H1 (cell line): ENCODE measurements around the gene CCDC171. TPM values are rescaled to one million over a fixed set of nuclear protein-coding genes. Genes with fewer than 3 reads are reported as not detected.

ENCODE experiments used
- CTCF ChIA-PET: fragments of 300-600 bp; sonication (Branson Sonifier 250); formaldehyde crosslinking; loops from one replicate; lab custom pipeline; 2021; ENCODE audit not compliant: partially characterized antibody; lab: Charles Lee
- POLR2A ChIA-PET: fragments of 300-600 bp; sonication (Branson Sonifier 250); formaldehyde crosslinking; loops from one replicate; lab custom pipeline; 2021; ENCODE audit warnings: inconsistent platforms; ENCODE audit not compliant: partially characterized antibody; lab: Charles Lee
- DNase-seq, 2 experiments: peaks; one replicate each; pipeline versions ENCODE4 v3.0.0 to v3.0.0-alpha.2; 2010 to 2022; ENCODE audit warnings: low spot score in 2 of 2, low read depth in 1 of 2, mixed read lengths in 1 of 2
- FAIRE-seq: peaks from 2 replicates; lab custom pipeline; 2011; peaks lifted over from hg19 to GRCh38; lab: Jason Lieb, UNC
- H2AFZ ChIP-seq: 2 replicates; pipeline ENCODE4 v1.8.1; 2012; ENCODE audit warnings: low read length, inconsistent platforms
- H2AK5ac ChIP-seq: 2 replicates; pipeline ENCODE4 v1.6.1; 2013; ENCODE audit warnings: low read depth, low read length
- H2BK120ac ChIP-seq: replicated peaks from 2 replicates; pipeline ENCODE3; 2013; ENCODE audit warnings: low read depth, low read length, inconsistent platforms
- H2BK12ac ChIP-seq: 2 replicates; pipeline ENCODE4 v1.6.1; 2013; ENCODE audit warnings: low read depth, low read length
- H2BK15ac ChIP-seq: 2 replicates; pipeline ENCODE4 v1.6.1; 2013; ENCODE audit warnings: low read length
- H2BK20ac ChIP-seq: 2 replicates; pipeline ENCODE4 v1.6.1; 2013; ENCODE audit warnings: low read length
- H2BK5ac ChIP-seq: 2 replicates; pipeline ENCODE4 v1.6.1; 2013; ENCODE audit warnings: low read depth, low read length
- H3K14ac ChIP-seq: 2 replicates; pipeline ENCODE4 v1.6.1; 2013; ENCODE audit warnings: inconsistent platforms; ENCODE audit not compliant: insufficient read length
- H3K18ac ChIP-seq: 2 replicates; pipeline ENCODE4 v1.6.1; 2013; ENCODE audit warnings: low read length; ENCODE audit errors: extremely low read depth
- H3K23ac ChIP-seq: 2 replicates; pipeline ENCODE4 v1.6.1; 2013; ENCODE audit warnings: inconsistent platforms; ENCODE audit not compliant: insufficient read length
- H3K23me2 ChIP-seq: 2 replicates; pipeline ENCODE4 v1.6.1; 2013; ENCODE audit warnings: low read depth, low read length
- H3K27ac ChIP-seq: 2 replicates; pipeline ENCODE4 v1.6.1; 2011; ENCODE audit warnings: low read depth, low read length, inconsistent platforms
- H3K27me3 ChIP-seq, 4 experiments: replicated peaks in 1 of 4; 1 replicate in 1 of 4; 2 replicates in 3 of 4; pipeline versions ENCODE4 v1.6.1 to v1.8.1; 2011 to 2013; ENCODE audit warnings: low read length in 3 of 4, mild to moderate bottlenecking in 3 of 4, inconsistent platforms in 2 of 4, mixed read lengths in 2 of 4, moderate library complexity in 1 of 4; ENCODE audit not compliant: control insufficient read depth in 3 of 4, insufficient read depth in 3 of 4; ENCODE audit errors: extremely low read depth in 1 of 4
- H3K36me3 ChIP-seq, 4 experiments: 2 replicates each; pipeline versions ENCODE4 v1.6.1 to v1.8.1; 2011 to 2013; ENCODE audit warnings: mild to moderate bottlenecking in 4 of 4, low read length in 3 of 4, moderate library complexity in 2 of 4, control low read depth in 1 of 4, inconsistent platforms in 1 of 4; ENCODE audit not compliant: insufficient read depth in 4 of 4, control insufficient read depth in 2 of 4
- H3K4ac ChIP-seq: replicated peaks from 2 replicates; pipeline ENCODE3; 2013; ENCODE audit warnings: low read length, low read depth, mixed read lengths, inconsistent platforms; ENCODE audit not compliant: insufficient read length
- H3K4me1 ChIP-seq, 4 experiments: replicated peaks in 1 of 4; 1 replicate in 1 of 4; 2 replicates in 3 of 4; pipeline versions ENCODE4 v1.6.1 to v1.8.1; 2011 to 2013; ENCODE audit warnings: low read length in 3 of 4, inconsistent platforms in 2 of 4, mixed read lengths in 1 of 4; ENCODE audit not compliant: insufficient read depth in 4 of 4, control insufficient read depth in 3 of 4
- H3K4me2 ChIP-seq, 2 experiments: 2 replicates each; pipeline versions ENCODE4 v1.6.1 to v1.8.1; 2011 to 2013; ENCODE audit warnings: low read depth in 2 of 2, low read length in 2 of 2, control low read depth in 1 of 2, inconsistent platforms in 1 of 2, mild to moderate bottlenecking in 1 of 2; ENCODE audit not compliant: insufficient read depth in 1 of 2
- H3K4me3 ChIP-seq, 4 experiments: fragments of 200-600, 300-600 bp in 1 of 4; sonication (generic), shearing (Covaris generic), sonication (Bioruptor Twin) in 1 of 4; 2 replicates each; pipeline versions ENCODE4 v1.5.1 to v1.8.1; 2011 to 2016; ENCODE audit warnings: low read length in 4 of 4, low read depth in 3 of 4, control low read depth in 2 of 4, inconsistent platforms in 2 of 4, mild to moderate bottlenecking in 2 of 4, mixed read lengths in 1 of 4, moderate library complexity in 1 of 4; ENCODE audit not compliant: insufficient read depth in 2 of 4; ENCODE audit errors: extremely low read depth in 1 of 4
- H3K56ac ChIP-seq: replicated peaks from 2 replicates; pipeline ENCODE3; 2013; ENCODE audit warnings: low read depth, mild to moderate bottlenecking, mixed read lengths, low read length, inconsistent platforms; ENCODE audit not compliant: insufficient read length
- H3K79me1 ChIP-seq: 2 replicates; pipeline ENCODE4 v1.6.1; 2013; ENCODE audit warnings: low read depth, low read length, control low read depth
- H3K79me2 ChIP-seq, 2 experiments: 2 replicates each; pipeline versions ENCODE4 v1.6.1 to v1.8.1; 2012 to 2013; ENCODE audit warnings: low read length in 2 of 2, mild to moderate bottlenecking in 2 of 2, inconsistent platforms in 1 of 2; ENCODE audit not compliant: insufficient read depth in 2 of 2, control insufficient read depth in 1 of 2
- H3K9ac ChIP-seq, 4 experiments: replicated peaks in 1 of 4; 1 replicate in 1 of 4; 2 replicates in 3 of 4; pipeline versions ENCODE4 v1.6.1 to v1.8.1; 2011 to 2013; ENCODE audit warnings: low read depth in 3 of 4, low read length in 3 of 4, control low read depth in 2 of 4, mild to moderate bottlenecking in 2 of 4, moderate library complexity in 2 of 4, inconsistent platforms in 1 of 4; ENCODE audit errors: extremely low read depth in 1 of 4
- H3K9me3 ChIP-seq, 2 experiments: 2 replicates each; pipeline versions ENCODE4 v1.6.1 to v1.8.1; 2012 to 2013; ENCODE audit warnings: mild to moderate bottlenecking in 2 of 2, moderate library complexity in 2 of 2, control low read depth in 1 of 2, inconsistent platforms in 1 of 2, low read depth in 1 of 2, low read length in 1 of 2, mixed read lengths in 1 of 2; ENCODE audit not compliant: insufficient read depth in 2 of 2
- H4K20me1 ChIP-seq, 2 experiments: replicated peaks in 1 of 2; 2 replicates each; pipeline versions ENCODE3 to v1.8.1; 2011 to 2013; ENCODE audit warnings: inconsistent platforms in 2 of 2, low read length in 2 of 2, mild to moderate bottlenecking in 1 of 2; ENCODE audit not compliant: insufficient read depth in 2 of 2, control insufficient read depth in 1 of 2
- H4K5ac ChIP-seq: 2 replicates; pipeline ENCODE4 v1.6.1; 2013; ENCODE audit warnings: low read length, low read depth, mixed read lengths, inconsistent platforms; ENCODE audit not compliant: insufficient read length
- H4K8ac ChIP-seq: 2 replicates; pipeline ENCODE4 v1.8.0; 2013; ENCODE audit warnings: mild to moderate bottlenecking, moderate library complexity, low read length, inconsistent platforms; ENCODE audit not compliant: insufficient read depth; ENCODE audit errors: extremely low read depth
- H4K91ac ChIP-seq: replicated peaks from 2 replicates; pipeline ENCODE3; 2013; ENCODE audit warnings: low read length, mixed read lengths, inconsistent platforms; ENCODE audit not compliant: insufficient read length
- BRCA1 ChIP-seq: IDR thresholded peaks from 2 replicates; pipeline ENCODE4 v1.6.1; 2012; ENCODE audit warnings: low read depth, low read length, improper control_type of control experiment
- CBX5 ChIP-seq: fragments of 300-800, 300-1000 bp; sonication (generic); IDR thresholded peaks from 2 replicates; pipeline ENCODE4 v1.7.1; 2016; ENCODE audit warnings: antibody characterized with exemption, low read length, low read depth
- EP300 ChIP-seq, 2 experiments: IDR thresholded peaks; 1 replicate in 1 of 2; 2 replicates in 1 of 2; pipeline ENCODE4 v1.6.1; 2011 to 2012; ENCODE audit warnings: low read depth in 2 of 2, low read length in 2 of 2, mild to moderate bottlenecking in 2 of 2, borderline replicate concordance in 1 of 2, inconsistent platforms in 1 of 2, moderate library complexity in 1 of 2
- HDAC2 ChIP-seq, 2 experiments: fragments of 300-600 bp in 1 of 2; sonication (generic) in 1 of 2; IDR thresholded peaks; 2 replicates each; pipeline ENCODE4 v1.6.1; 2011 to 2012; ENCODE audit warnings: low read depth in 2 of 2, low read length in 2 of 2, mild to moderate bottlenecking in 2 of 2, moderate library complexity in 2 of 2, borderline replicate concordance in 1 of 2, inconsistent platforms in 1 of 2
- JUN ChIP-seq: IDR thresholded peaks from 2 replicates; pipeline ENCODE4 v1.6.1; 2011; ENCODE audit warnings: low read depth, mild to moderate bottlenecking, improper control_type of control experiment, low read length
- KDM5A ChIP-seq: fragments of 200-600 bp; IDR thresholded peaks from 2 replicates; pipeline ENCODE4 v1.7.1; 2012; ENCODE audit warnings: mild to moderate bottlenecking, low read length, inconsistent platforms, mixed read lengths
- MAFK ChIP-seq: IDR thresholded peaks from 2 replicates; pipeline ENCODE4 v1.6.1; 2012; ENCODE audit warnings: low read depth, mild to moderate bottlenecking, improper control_type of control experiment, low read length
- NANOG ChIP-seq: IDR thresholded peaks from 2 replicates; pipeline ENCODE4 v1.6.1; 2011; ENCODE audit warnings: low read length, low read depth, mild to moderate bottlenecking, inconsistent platforms; ENCODE audit not compliant: insufficient read depth, poor library complexity, severe bottlenecking
- NRF1 ChIP-seq: IDR thresholded peaks from 2 replicates; pipeline ENCODE4 v1.6.1; 2011; ENCODE audit warnings: mild to moderate bottlenecking, low read depth, low read length, improper control_type of control experiment
- PHF8 ChIP-seq: fragments of 200-600 bp; sonication (generic); conservative IDR thresholded peaks from 2 replicates; pipeline ENCODE4 v1.7.1; 2012; ENCODE audit warnings: low read depth, mild to moderate bottlenecking, inconsistent platforms, low read length, moderate library complexity
- SIX5 ChIP-seq: IDR thresholded peaks from 2 replicates; pipeline ENCODE4 v1.6.1; 2011; ENCODE audit warnings: mild to moderate bottlenecking, low read depth, low read length
- YY1 ChIP-seq: IDR thresholded peaks from 2 replicates; pipeline ENCODE4 v1.6.1; 2011; ENCODE audit warnings: low read depth, mild to moderate bottlenecking, low read length
- WGBS, 2 experiments: shearing (Covaris generic) in 1 of 2; methylation state at CpG; one replicate each; pipeline versions ENCODE4 v1.1.6 to v1.1.7; 2013 to 2015; ENCODE audit warnings: low lambda C conversion rate in 2 of 2, mixed read lengths in 2 of 2, inconsistent platforms in 1 of 2, low coverage in 1 of 2, missing lambda C conversion rate in 1 of 2; ENCODE audit not compliant: insufficient replicate concordance in 2 of 2, insufficient coverage in 1 of 2, insufficient read length in 1 of 2; ENCODE audit errors: extremely low coverage in 1 of 2, missing lambda C conversion rate in 1 of 2; 5-methylcytosine and 5-hydroxymethylcytosine counted together
- polyA plus RNA-seq, 7 experiments: library from polyadenylated mRNA; depleted of rRNA in 3 of 7; stranded (reverse) in 5 of 7; unstranded in 2 of 7; fragments of >200 nt in 5 of 7; fragments of 200-250 nt in 2 of 7; gene quantifications; 1 replicate in 5 of 7; 2 replicates in 1 of 7; 4 replicates in 1 of 7; pipeline versions ENCODE4 v1.2.1 to v1.2.3, GENCODE V29; 2011 to 2013; ENCODE audit warnings: missing spikeins in 2 of 7, mixed read lengths in 2 of 7
- total RNA-seq: library from RNA; stranded (reverse); fragmentation: NEBNext Ultra II Directional; extraction: Animal tissue kit (Norgen Biotek cat#: 25700); gene quantifications from 2 replicates; pipeline ENCODE4 v1.2.1, GENCODE V29; 2021
- TF ChIP-seq, protein P1 (sequence below): IDR thresholded peaks from 2 replicates; pipeline ENCODE4 v1.6.1; 2011; ENCODE audit warnings: low read length, improper control_type of control experiment

The CCDC171 gene
- total and polyA plus RNA-seq, 2 of the 8 experiments (the other 6 are each of a cell fraction or from before 2014, with no cell fraction given), result 0.83 to 2.3 TPM

DNA sequence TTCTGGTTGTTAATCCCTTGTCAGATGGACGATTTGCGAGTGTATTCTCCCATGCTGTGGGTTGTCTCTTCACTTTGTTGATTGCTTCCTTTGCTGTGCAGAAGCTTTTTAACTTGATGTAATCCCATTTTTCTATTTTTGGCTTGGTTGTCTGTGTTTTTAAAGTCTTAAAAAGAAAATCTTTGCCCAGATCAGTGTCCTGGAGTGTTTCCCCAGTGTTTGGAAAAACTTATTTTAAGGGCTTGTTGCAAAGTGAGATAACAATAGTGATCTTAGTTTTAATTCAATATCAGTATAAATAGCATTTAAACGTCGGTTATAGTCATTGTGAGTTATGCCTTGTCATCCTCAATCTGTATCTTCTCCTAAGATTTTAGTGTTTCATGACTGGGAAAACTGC lies 329.5 kb downstream of the CCDC171 start:
- no peak for FAIRE-seq
- H2AFZ ChIP-seq, result no peak overlapping the region
- H3K79me2 ChIP-seq, result no peaks in the 10 kb centered on the region
- H3K23me2 ChIP-seq, result no peaks in the 10 kb centered on the region
- DNase-seq, result no peak
- no peak overlapping the region for H3K4me2 ChIP-seq
- no peak overlapping the region for H3K9ac ChIP-seq
- H3K14ac ChIP-seq, result no peak overlapping the region
- H4K91ac ChIP-seq, result no peak overlapping the region
- no peak overlapping the region for H3K18ac ChIP-seq
- no peak overlapping the region for H2BK120ac ChIP-seq
- no peak overlapping the region for H2BK12ac ChIP-seq
- no peak overlapping the region for H3K4ac ChIP-seq
- no peaks in the 10 kb centered on the region for H3K27me3 ChIP-seq
- H4K8ac ChIP-seq, result no peak overlapping the region
- H3K36me3 ChIP-seq, result no peaks in the 10 kb centered on the region
- H2BK20ac ChIP-seq, result no peak overlapping the region
- H2AK5ac ChIP-seq, result no peak overlapping the region
- no peaks in the 10 kb centered on the region for H4K20me1 ChIP-seq
- H2BK5ac ChIP-seq, result no peak overlapping the region
- no peak overlapping the region for H3K4me3 ChIP-seq
- WGBS, 2 experiments, result 76% methylated on average over 4 of the region's 4 CpGs; no CpG with 5 or more reads in 1 of the 2 experiments
- no peak overlapping the region for H2BK15ac ChIP-seq
- no peaks in the 10 kb centered on the region for H3K9me3 ChIP-seq
- no peak overlapping the region for H4K5ac ChIP-seq
- H3K56ac ChIP-seq, result no peak overlapping the region
- H3K27ac ChIP-seq, result no peak overlapping the region
- no peak overlapping the region for H3K23ac ChIP-seq
- no peaks in the 10 kb centered on the region for H3K79me1 ChIP-seq
- CTCF ChIA-PET, result interaction anchor here (1.2 kb wide), 2 partner anchors 19 to 251 kb away, joined by 3 to 6 read pairs; no protein-coding TSS in a partner anchor
- POLR2A ChIA-PET, result no interaction called here
- H3K4me1 ChIP-seq, result no peaks in the 10 kb centered on the region
- TF ChIP-seq CBX5 (no peak), MAFK (no peak), JUN (no peak), SIX5 (no peak), EP300 (IDR thresholded peaks at IDR 0.05; ENCODE audit: borderline replicate concordance in 1 of 2, low read depth in 2 of 2, low read length in 2 of 2) (no peak), PHF8 (no peak), KDM5A (no peak), YY1 (no peak), NRF1 (no peak), BRCA1 (no peak), HDAC2 (IDR thresholded peaks at IDR 0.05; ENCODE audit: borderline replicate concordance in 1 of 2, low read depth in 2 of 2, low read length in 2 of 2) (no peak), NANOG (no peak)
- TF ChIP-seq, protein P1, sequence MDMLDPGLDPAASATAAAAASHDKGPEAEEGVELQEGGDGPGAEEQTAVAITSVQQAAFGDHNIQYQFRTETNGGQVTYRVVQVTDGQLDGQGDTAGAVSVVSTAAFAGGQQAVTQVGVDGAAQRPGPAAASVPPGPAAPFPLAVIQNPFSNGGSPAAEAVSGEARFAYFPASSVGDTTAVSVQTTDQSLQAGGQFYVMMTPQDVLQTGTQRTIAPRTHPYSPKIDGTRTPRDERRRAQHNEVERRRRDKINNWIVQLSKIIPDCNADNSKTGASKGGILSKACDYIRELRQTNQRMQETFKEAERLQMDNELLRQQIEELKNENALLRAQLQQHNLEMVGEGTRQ, result no peak
